ENCODE data around the gene RBFOX2. TPM values are rescaled to one million over a fixed set of nuclear protein-coding genes. Genes with fewer than 3 reads are reported as not detected.

The RBFOX2 gene
- total and polyA plus RNA-seq, 2 of the 13 experiments (the other 11 are each of a cell fraction or from before 2014, with no cell fraction given), result 37.3 to 40.4 TPM

GRCh38 chr22:35824256-35824655, 204.4 kb downstream of the RBFOX2 start (continued):
- TF ChIP-seq, protein P1, sequence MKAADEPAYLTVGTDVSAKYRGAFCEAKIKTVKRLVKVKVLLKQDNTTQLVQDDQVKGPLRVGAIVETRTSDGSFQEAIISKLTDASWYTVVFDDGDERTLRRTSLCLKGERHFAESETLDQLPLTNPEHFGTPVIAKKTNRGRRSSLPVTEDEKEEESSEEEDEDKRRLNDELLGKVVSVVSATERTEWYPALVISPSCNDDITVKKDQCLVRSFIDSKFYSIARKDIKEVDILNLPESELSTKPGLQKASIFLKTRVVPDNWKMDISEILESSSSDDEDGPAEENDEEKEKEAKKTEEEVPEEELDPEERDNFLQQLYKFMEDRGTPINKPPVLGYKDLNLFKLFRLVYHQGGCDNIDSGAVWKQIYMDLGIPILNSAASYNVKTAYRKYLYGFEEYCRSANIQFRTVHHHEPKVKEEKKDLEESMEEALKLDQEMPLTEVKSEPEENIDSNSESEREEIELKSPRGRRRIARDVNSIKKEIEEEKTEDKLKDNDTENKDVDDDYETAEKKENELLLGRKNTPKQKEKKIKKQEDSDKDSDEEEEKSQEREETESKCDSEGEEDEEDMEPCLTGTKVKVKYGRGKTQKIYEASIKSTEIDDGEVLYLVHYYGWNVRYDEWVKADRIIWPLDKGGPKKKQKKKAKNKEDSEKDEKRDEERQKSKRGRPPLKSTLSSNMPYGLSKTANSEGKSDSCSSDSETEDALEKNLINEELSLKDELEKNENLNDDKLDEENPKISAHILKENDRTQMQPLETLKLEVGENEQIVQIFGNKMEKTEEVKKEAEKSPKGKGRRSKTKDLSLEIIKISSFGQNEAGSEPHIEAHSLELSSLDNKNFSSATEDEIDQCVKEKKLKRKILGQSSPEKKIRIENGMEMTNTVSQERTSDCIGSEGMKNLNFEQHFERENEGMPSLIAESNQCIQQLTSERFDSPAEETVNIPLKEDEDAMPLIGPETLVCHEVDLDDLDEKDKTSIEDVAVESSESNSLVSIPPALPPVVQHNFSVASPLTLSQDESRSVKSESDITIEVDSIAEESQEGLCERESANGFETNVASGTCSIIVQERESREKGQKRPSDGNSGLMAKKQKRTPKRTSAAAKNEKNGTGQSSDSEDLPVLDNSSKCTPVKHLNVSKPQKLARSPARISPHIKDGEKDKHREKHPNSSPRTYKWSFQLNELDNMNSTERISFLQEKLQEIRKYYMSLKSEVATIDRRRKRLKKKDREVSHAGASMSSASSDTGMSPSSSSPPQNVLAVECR (CRISPR knock-in tag; IDR thresholded peaks at IDR 0.05; ENCODE audit: borderline replicate concordance), result peak; percentile 28; the same call in 1 of the 2 replicates
- no peak for TF ChIP-seq ATM (IDR thresholded peaks at IDR 0.05; ENCODE audit: borderline replicate concordance)
- TF ChIP-seq, protein P2, sequence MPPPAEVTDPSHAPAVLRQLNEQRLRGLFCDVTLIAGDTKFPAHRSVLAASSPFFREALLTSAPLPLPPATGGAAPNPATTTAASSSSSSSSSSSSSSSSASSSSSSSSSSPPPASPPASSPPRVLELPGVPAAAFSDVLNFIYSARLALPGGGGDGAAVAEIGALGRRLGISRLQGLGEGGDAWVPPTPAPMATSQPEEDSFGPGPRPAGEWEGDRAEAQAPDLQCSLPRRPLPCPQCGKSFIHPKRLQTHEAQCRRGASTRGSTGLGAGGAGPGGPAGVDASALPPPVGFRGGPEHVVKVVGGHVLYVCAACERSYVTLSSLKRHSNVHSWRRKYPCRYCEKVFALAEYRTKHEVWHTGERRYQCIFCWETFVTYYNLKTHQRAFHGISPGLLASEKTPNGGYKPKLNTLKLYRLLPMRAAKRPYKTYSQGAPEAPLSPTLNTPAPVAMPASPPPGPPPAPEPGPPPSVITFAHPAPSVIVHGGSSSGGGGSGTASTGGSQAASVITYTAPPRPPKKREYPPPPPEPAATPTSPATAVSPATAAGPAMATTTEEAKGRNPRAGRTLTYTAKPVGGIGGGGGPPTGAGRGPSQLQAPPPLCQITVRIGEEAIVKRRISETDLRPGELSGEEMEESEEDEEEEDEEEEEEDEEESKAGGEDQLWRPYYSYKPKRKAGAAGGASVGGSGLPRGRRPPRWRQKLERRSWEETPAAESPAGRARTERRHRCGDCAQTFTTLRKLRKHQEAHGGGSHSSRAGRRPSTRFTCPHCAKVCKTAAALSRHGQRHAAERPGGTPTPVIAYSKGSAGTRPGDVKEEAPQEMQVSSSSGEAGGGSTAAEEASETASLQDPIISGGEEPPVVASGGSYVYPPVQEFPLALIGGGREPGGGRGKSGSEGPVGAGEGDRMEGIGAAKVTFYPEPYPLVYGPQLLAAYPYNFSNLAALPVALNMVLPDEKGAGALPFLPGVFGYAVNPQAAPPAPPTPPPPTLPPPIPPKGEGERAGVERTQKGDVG (CRISPR knock-in tag; IDR thresholded peaks at IDR 0.05; ENCODE audit: borderline replicate concordance), result no peak
- TF ChIP-seq PHF5A (CRISPR knock-in tag; IDR thresholded peaks at IDR 0.05; ENCODE audit: low read depth, unreplicated experiment), result peak; percentile 36
- TF ChIP-seq TIGD3 (CRISPR knock-in tag; IDR thresholded peaks at IDR 0.05; ENCODE audit: borderline replicate concordance), result no peak
- TF ChIP-seq PATZ1 (CRISPR knock-in tag; IDR thresholded peaks at IDR 0.05), result no peak
- TF ChIP-seq RNF2 (conservative IDR thresholded peaks at IDR 0.05; ENCODE audit: low read depth), result no peak
- TF ChIP-seq MYC (CRISPR knock-in tag; IDR thresholded peaks at IDR 0.05; ENCODE audit: borderline replicate concordance), result no peak
- no peak for TF ChIP-seq HNRNPL (IDR thresholded peaks at IDR 0.05; ENCODE audit: low read depth, low read length)
- TF ChIP-seq, protein P3, sequence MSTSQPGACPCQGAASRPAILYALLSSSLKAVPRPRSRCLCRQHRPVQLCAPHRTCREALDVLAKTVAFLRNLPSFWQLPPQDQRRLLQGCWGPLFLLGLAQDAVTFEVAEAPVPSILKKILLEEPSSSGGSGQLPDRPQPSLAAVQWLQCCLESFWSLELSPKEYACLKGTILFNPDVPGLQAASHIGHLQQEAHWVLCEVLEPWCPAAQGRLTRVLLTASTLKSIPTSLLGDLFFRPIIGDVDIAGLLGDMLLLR (CRISPR knock-in tag; IDR thresholded peaks at IDR 0.05), result no peak
- TF ChIP-seq WIZ (CRISPR knock-in tag; IDR thresholded peaks at IDR 0.05), result no peak
- TF ChIP-seq, protein P4, sequence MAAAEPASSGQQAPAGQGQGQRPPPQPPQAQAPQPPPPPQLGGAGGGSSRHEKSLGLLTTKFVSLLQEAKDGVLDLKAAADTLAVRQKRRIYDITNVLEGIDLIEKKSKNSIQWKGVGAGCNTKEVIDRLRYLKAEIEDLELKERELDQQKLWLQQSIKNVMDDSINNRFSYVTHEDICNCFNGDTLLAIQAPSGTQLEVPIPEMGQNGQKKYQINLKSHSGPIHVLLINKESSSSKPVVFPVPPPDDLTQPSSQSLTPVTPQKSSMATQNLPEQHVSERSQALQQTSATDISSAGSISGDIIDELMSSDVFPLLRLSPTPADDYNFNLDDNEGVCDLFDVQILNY (CRISPR knock-in tag; conservative IDR thresholded peaks at IDR 0.05), result no peak
- TF ChIP-seq SIX1 (CRISPR knock-in tag; IDR thresholded peaks at IDR 0.05; ENCODE audit: borderline replicate concordance), result peak; percentile 52; the same call in 1 of the 2 replicates
- no peak for TF ChIP-seq ZNF652 (CRISPR knock-in tag; IDR thresholded peaks at IDR 0.05; ENCODE audit: borderline replicate concordance, low read depth)
- no peak for TF ChIP-seq ZNF431 (CRISPR knock-in tag; IDR thresholded peaks at IDR 0.05; ENCODE audit: borderline replicate concordance, low read depth)
- TF ChIP-seq, protein P5, sequence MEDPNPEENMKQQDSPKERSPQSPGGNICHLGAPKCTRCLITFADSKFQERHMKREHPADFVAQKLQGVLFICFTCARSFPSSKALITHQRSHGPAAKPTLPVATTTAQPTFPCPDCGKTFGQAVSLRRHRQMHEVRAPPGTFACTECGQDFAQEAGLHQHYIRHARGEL (CRISPR knock-in tag; IDR thresholded peaks at IDR 0.05), result no peak
- no peak for TF ChIP-seq RFX5 (IDR thresholded peaks at IDR 0.05; ENCODE audit: low read depth, low read length)
